Glomerular endothelial cell (primary cell): ENCODE results near the gene OSBPL7. TPM values are rescaled to one million over a fixed set of nuclear protein-coding genes. Genes with fewer than 3 reads are reported as not detected.

Source experiments
- DNase-seq: peaks from one replicate; pipeline ENCODE4 v3.0.0-alpha.2; 2011; ENCODE audit warnings: low read depth, low spot score; ENCODE audit errors: extremely low read depth
- total RNA-seq: library from RNA; depleted of rRNA; stranded (reverse); fragments of >200 nt; gene quantifications from 2 replicates; pipeline ENCODE4 v1.2.3, GENCODE V29; 2015

OSBPL7 gene
- total RNA-seq = 11.1 and 14.4 TPM in 2 replicates

- DNase-seq = peak; percentile 45
Measured at GRCh38 chr17:47821424-47822391, at the start of gene OSBPL7. Gene OSBPL7 (minus strand): TSS chr17:47821794. CDS start chr17:47820278, 1,516 bp downstream.

- DNase-seq = no peak
Measured at GRCh38 chr17:47871048-47871447, 49.5 kb upstream of the OSBPL7 start.

GRCh38 chr17:47870056-47870455, 48.5 kb upstream of the OSBPL7 start:
- DNase-seq = no peak

- DNase-seq = no peak
Measured at GRCh38 chr17:47869114-47869513, 47.5 kb upstream of the OSBPL7 start.

GRCh38 chr17:47867813-47868533, 46.4 kb upstream of the OSBPL7 start:
- DNase-seq = no peak

GRCh38 chr17:47866941-47867340, 45.3 kb upstream of the OSBPL7 start:
- no peak for DNase-seq

GRCh38 chr17:47864791-47865216, 43.2 kb upstream of the OSBPL7 start:
- no peak for DNase-seq

GRCh38 chr17:47862621-47863440, 41.2 kb upstream of the OSBPL7 start:
- no peak for DNase-seq

GRCh38 chr17:47860386-47860785, 38.8 kb upstream of the OSBPL7 start:
- no peak for DNase-seq

- no peak for DNase-seq
Measured at GRCh38 chr17:47857551-47858455, 36.2 kb upstream of the OSBPL7 start.

- no peak for DNase-seq
Measured at GRCh38 chr17:47856830-47857229, 35.2 kb upstream of the OSBPL7 start.

GRCh38 chr17:47855737-47856136, 34.1 kb upstream of the OSBPL7 start:
- no peak for DNase-seq

- no peak for DNase-seq
Measured at GRCh38 chr17:47853616-47854015, 32.0 kb upstream of the OSBPL7 start.

GRCh38 chr17:47852113-47852949, 30.7 kb upstream of the OSBPL7 start:
- DNase-seq = no peak

- no peak for DNase-seq
Measured at GRCh38 chr17:47851764-47852112, 30.1 kb upstream of the OSBPL7 start.

- no peak for DNase-seq
Measured at GRCh38 chr17:47850692-47851573, 29.3 kb upstream of the OSBPL7 start, which contains the start of gene SP6. Gene SP6 (minus strand): TSS chr17:47851163. CDS start chr17:47848429, 2,734 bp downstream.

GRCh38 chr17:47850373-47850691, 28.7 kb upstream of the OSBPL7 start:
- DNase-seq = no peak

- DNase-seq = no peak
Measured at GRCh38 chr17:47848198-47848513, 26.6 kb upstream of the OSBPL7 start.
